ENCODE measurements around the gene MED12L.

The MED12L gene

GRCh38 chr3:151400341-151400740, 314.9 kb downstream of the MED12L start (continued):
- no peak for TF ChIP-seq ZNF76 (tag by site-specific recombination; IDR thresholded peaks at IDR 0.05; ENCODE audit: borderline replicate concordance, low read depth)
- TF ChIP-seq ZSCAN30 (tag by site-specific recombination; IDR thresholded peaks at IDR 0.05) = no peak
- no peak for TF ChIP-seq ZNF423 (tag by site-specific recombination; IDR thresholded peaks at IDR 0.05)
- TF ChIP-seq PRDM6 (tag by site-specific recombination; IDR thresholded peaks at IDR 0.05) = no peak
- no peak for TF ChIP-seq KLF8 (tag by site-specific recombination; IDR thresholded peaks at IDR 0.05)

- ChIA-PET POLR2A (no interaction called here), CTCF (no interaction called here)
- no peaks in the 10 kb centered on the region for H3K4me1 ChIP-seq (ENCODE audit: control insufficient read depth, insufficient read depth, low read length)
- no peak for TF ChIP-seq ZNF48 (tag by site-specific recombination; IDR thresholded peaks at IDR 0.05)
- no peaks in the 10 kb centered on the region for H3K9me3 ChIP-seq (ENCODE audit: control insufficient read depth, insufficient read depth, low read depth, low read length)
- no peak overlapping the region for H3K4me3 ChIP-seq (ENCODE audit: low read depth, low read length)
- H3K36me3 ChIP-seq (ENCODE audit: control insufficient read depth in 2 of 2, insufficient read depth in 1 of 2, low read length in 2 of 2) = peaks cover 0 to 7% of the 10 kb centered on the region in 2 experiments; a peak in 1 of 3 replicates
- no peak overlapping the region for H3K27ac ChIP-seq (ENCODE audit: extremely low read depth, low read depth, low read length)
Measured at GRCh38 chr3:151402349-151402748, 316.9 kb downstream of the MED12L start.

- POLR2A ChIA-PET = no interaction called here
- no peaks in the 10 kb centered on the region for H3K4me1 ChIP-seq (ENCODE audit: control insufficient read depth, insufficient read depth, low read length)
- no peak for TF ChIP-seq ZNF169 (tag by site-specific recombination; IDR thresholded peaks at IDR 0.05)
- TF ChIP-seq ZNF76 (tag by site-specific recombination; IDR thresholded peaks at IDR 0.05; ENCODE audit: borderline replicate concordance, low read depth) = no peak
- TF ChIP-seq EGR2 (tag by site-specific recombination; IDR thresholded peaks at IDR 0.05; ENCODE audit: low read depth) = no peak
- no peak for TF ChIP-seq TSHZ1 (tag by site-specific recombination; IDR thresholded peaks at IDR 0.05; ENCODE audit: borderline replicate concordance)
- TF ChIP-seq ZNF248 (tag by site-specific recombination; IDR thresholded peaks at IDR 0.05) = no peak
- H3K4me3 ChIP-seq (ENCODE audit: low read depth, low read length) = no peak overlapping the region
- H3K9me3 ChIP-seq (ENCODE audit: control insufficient read depth, insufficient read depth, low read depth, low read length) = no peaks in the 10 kb centered on the region
- peaks cover 0 to 3% of the 10 kb centered on the region in 2 experiments; a peak in 1 of 3 replicates for H3K36me3 ChIP-seq (ENCODE audit: control insufficient read depth in 2 of 2, insufficient read depth in 1 of 2, low read length in 2 of 2)
- CTCF ChIA-PET = no interaction called here
- no peak overlapping the region for H3K27ac ChIP-seq (ENCODE audit: extremely low read depth, low read depth, low read length)
Measured at GRCh38 chr3:151403246-151403645, 317.8 kb downstream of the MED12L start.

- H3K4me3 ChIP-seq (ENCODE audit: low read depth, low read length) = no peak overlapping the region
- POLR2A ChIA-PET = no interaction called here
- H3K4me1 ChIP-seq (ENCODE audit: control insufficient read depth, insufficient read depth, low read length) = no peaks in the 10 kb centered on the region
- CTCF ChIA-PET = interaction anchor here (0.7 kb wide), 1 partner anchor 51 kb away, joined by 4 read pairs; no protein-coding TSS in a partner anchor
- no peaks in the 10 kb centered on the region for H3K9me3 ChIP-seq (ENCODE audit: control insufficient read depth, insufficient read depth, low read depth, low read length)
- no peak overlapping the region for H3K27ac ChIP-seq (ENCODE audit: extremely low read depth, low read depth, low read length)
- no peaks in the 10 kb centered on the region for H3K36me3 ChIP-seq (ENCODE audit: control insufficient read depth in 2 of 2, insufficient read depth in 1 of 2, low read length in 2 of 2)
- TF ChIP-seq PRDM10 (tag by site-specific recombination; IDR thresholded peaks at IDR 0.05) = 0 out of 2 replicates have a peak, but pooled peaks have one; percentile 9
- peak; percentile 18; the same call in 1 of the 2 replicates for TF ChIP-seq PRDM6 (tag by site-specific recombination; IDR thresholded peaks at IDR 0.05)
- no peak for TF ChIP-seq ZNF558 (tag by site-specific recombination; IDR thresholded peaks at IDR 0.05)
Measured at GRCh38 chr3:151404316-151404715, 318.9 kb downstream of the MED12L start.

Data from HEK293 (cell line).